Memory B cell (primary cell): ENCODE data around the gene ZNF544.

Source experiments
- ATAC-seq: fragments of 150-1000 bp; cut with Tn5 transposase; 2 replicates; pipeline ENCODE4 v1.10.0; 2021; ENCODE audit warnings: low read depth, mild to moderate bottlenecking, moderate library complexity
- DNase-seq, 2 donors: peaks; one replicate each; pipeline ENCODE4 v3.0.0; 2022; ENCODE audit warnings: low spot score in 2 of 2
- H3K27ac Mint-ChIP-seq: one replicate; pipeline ENCODE4 v1.8.0; 2022; ENCODE audit warnings: mild to moderate bottlenecking, moderate library complexity, mixed read lengths
- H3K27me3 Mint-ChIP-seq: one replicate; pipeline ENCODE4 v1.8.0; 2022; ENCODE audit warnings: mixed read lengths
- H3K36me3 Mint-ChIP-seq: one replicate; pipeline ENCODE4 v1.8.0; 2022; ENCODE audit warnings: mild to moderate bottlenecking, mixed read lengths
- H3K4me1 Mint-ChIP-seq: one replicate; pipeline ENCODE4 v1.8.0; 2022; ENCODE audit warnings: mixed read lengths
- H3K4me3 Mint-ChIP-seq: one replicate; pipeline ENCODE4 v1.8.0; 2022; ENCODE audit warnings: mild to moderate bottlenecking, moderate library complexity, mixed read lengths
- H3K9me3 Mint-ChIP-seq: one replicate; pipeline ENCODE4 v1.8.0; 2022; ENCODE audit warnings: mixed read lengths

Gene ZNF544

DNA sequence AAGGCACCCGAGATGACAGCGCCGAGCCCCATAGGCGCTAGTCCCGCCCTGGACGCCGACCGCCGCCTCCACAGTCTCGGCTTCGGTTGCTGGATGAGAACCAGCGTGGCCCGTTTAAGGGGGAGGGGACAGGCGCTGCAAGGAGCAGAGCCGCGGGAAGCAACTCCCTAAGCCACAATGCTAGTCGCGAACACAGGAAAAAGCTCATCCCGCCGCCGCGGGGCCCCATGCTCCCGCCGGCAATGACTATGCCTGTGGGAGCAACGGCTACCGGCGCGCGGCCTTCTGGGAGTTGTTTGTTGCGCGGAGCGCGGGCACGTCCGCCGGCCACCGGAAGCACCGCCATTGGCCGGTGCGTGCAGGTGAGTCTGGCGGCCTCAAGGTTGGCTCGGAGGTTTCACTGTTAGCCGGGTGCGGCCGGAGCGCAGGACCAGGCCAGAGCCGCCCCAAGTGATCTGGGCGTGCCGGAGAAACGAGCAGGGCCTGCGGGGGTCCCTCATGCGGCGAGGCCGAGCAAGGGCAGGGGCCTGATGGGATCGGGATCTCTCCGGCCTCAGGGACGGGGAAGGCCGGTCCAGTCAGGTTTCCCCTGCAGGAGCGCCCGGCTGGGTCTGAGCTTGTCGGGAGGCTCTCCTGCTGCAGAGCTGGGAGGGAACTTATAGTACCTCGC lies at the start of gene ZNF544:
ZNF544 (plus strand) TSS at position 330 of the 670 bp plus-strand sequence. CDS start 15,110 bp downstream, outside the sequence.
- peaks cover 19% of the 10 kb centered on the region for H3K4me1 Mint-ChIP-seq
- H3K4me3 Mint-ChIP-seq = peak within 1 kb of the TSS; percentile 96
- DNase-seq (peak; percentile 30 to 47), ATAC-seq (peak; percentile 83)
- H3K27ac Mint-ChIP-seq = peak within 1 kb of the TSS; percentile 76
- H3K9me3 Mint-ChIP-seq = peaks cover 22% of the 10 kb centered on the region
- peaks cover 40% of the 10 kb centered on the region for H3K36me3 Mint-ChIP-seq
- H3K27me3 Mint-ChIP-seq = no peaks in the 10 kb centered on the region

GRCh38 chr19:58181902-58182576 lies 46.7 kb upstream of the ZNF544 start:
- ATAC-seq = no peak
- peaks cover 10% of the 10 kb centered on the region for H3K9me3 Mint-ChIP-seq
- H3K36me3 Mint-ChIP-seq = peaks cover 41% of the 10 kb centered on the region

GRCh38 chr19:58182577-58182988 lies 46.1 kb upstream of the ZNF544 start:
- peaks cover 43% of the 10 kb centered on the region for H3K36me3 Mint-ChIP-seq
- H3K27me3 Mint-ChIP-seq = no peaks in the 10 kb centered on the region
- no peak for DNase-seq
- H3K9me3 Mint-ChIP-seq = peaks cover 10% of the 10 kb centered on the region
- H3K4me1 Mint-ChIP-seq = peaks cover 10% of the 10 kb centered on the region
- peak overlapping the region; percentile 88 for H3K4me3 Mint-ChIP-seq
- peak; percentile 74 for ATAC-seq
- H3K27ac Mint-ChIP-seq = peak overlapping the region; percentile 100

More at GRCh38 chr19:58181902-58182576, 46.7 kb upstream of the ZNF544 start:
- Mint-ChIP-seq H3K4me3 (peak overlapping the region; percentile 88), H3K27ac (peak overlapping the region; percentile 100), H3K27me3 (no peaks in the 10 kb centered on the region), H3K4me1 (peaks cover 10% of the 10 kb centered on the region)
- DNase-seq = peak; percentile 49 to 50

DNA sequence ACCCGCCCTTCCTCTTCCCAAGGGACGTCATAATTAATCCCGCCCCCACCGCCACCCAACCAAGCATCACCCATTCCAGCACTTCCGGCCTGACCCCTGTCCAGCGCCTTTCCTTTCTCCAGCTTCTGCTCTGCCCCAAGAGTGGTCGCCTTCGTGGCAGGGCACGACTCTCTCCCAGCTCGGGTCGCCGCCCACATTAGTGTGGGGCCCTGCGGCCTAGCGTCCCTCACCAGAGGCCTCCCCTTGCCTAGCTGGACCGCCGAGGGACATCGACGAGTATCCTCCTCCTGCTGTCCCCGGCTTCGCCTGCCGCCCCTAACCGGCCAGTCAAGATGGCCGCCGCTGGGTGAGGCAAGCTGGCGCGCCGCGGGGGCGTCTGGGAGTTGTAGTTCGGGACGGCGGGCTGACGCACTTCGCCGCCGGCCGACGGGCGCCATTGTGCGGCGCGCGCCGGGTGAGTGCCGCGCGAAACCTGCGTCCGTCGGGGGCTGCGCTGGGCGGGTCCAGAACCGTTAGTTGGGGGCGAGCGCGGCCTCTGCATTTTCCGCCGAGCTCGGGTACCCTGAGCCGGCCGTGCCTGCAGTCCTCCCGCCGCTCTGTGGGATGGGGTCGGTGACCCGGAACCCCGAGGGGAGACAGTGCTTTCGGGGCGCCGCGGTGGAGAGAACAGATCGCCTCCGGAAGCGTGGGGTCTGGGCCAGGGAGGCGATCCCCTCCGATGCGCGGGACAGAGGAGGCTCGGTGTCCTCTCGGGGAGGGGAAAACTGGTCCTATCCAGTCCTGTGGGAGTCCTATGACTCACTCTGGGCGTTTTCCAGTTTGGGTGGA lies 45.5 kb upstream of the ZNF544 start, which contains the start of gene ZNF274:
ZNF274 (plus strand) TSS at position 73 of the 828 bp plus-strand sequence. CDS start 905 bp downstream, outside the sequence.
- H3K27me3 Mint-ChIP-seq = no peaks in the 10 kb centered on the region
- peaks cover 8% of the 10 kb centered on the region for H3K9me3 Mint-ChIP-seq
- H3K36me3 Mint-ChIP-seq = peaks cover 44% of the 10 kb centered on the region
- H3K4me1 Mint-ChIP-seq = peaks cover 10% of the 10 kb centered on the region
- peak; percentile 87 for ATAC-seq
- peak within 1 kb of the TSS; percentile 88 for H3K4me3 Mint-ChIP-seq
- DNase-seq = peak; percentile 95 to 97
- H3K27ac Mint-ChIP-seq = peak within 1 kb of the TSS; percentile 100

- Mint-ChIP-seq H3K27me3 (no peaks in the 10 kb centered on the region), H3K4me1 (peaks cover 10% of the 10 kb centered on the region), H3K27ac (peak overlapping the region; percentile 100), H3K36me3 (peaks cover 47% of the 10 kb centered on the region), H3K4me3 (peak overlapping the region; percentile 88), H3K9me3 (peaks cover 8% of the 10 kb centered on the region)
- DNase-seq = no peak
- no peak for ATAC-seq
Observed at GRCh38 chr19:58183817-58184215, 44.9 kb upstream of the ZNF544 start.

DNA sequence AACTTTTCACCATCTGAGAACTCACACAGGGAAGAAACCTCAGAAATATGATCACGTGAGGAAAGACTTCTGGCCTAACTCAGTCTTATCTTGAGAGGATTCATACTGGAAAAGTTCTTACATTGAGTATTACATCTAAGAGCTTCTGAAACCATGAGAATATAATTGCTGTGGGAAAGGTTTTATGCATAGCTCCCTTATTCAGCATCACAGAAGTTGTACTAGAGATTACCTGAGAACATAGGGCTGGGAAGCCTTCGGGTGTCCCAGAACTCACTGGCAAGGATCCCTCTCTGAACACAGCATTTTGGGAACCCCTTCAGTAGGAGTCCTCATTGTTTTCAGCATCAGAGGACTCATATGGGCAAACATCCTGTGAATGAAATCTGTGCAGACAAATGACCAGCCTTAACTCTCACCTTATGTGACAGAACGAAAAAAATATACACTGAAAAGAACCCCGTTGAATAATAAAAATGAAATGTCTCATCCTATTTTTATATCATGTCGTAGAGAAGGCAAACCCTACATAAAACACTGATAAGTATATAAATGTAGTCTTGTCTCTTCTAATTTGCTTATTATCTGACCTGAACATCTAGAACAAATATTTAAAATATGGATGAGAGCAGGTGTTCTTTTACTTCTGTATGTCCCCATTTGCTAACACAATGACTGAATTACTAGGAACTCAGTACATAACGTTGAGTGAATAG lies 31.7 kb upstream of the ZNF544 start:
- H3K36me3 Mint-ChIP-seq = peaks cover 71% of the 10 kb centered on the region
- no peaks in the 10 kb centered on the region for H3K27me3 Mint-ChIP-seq
- ATAC-seq = no peak
- H3K4me1 Mint-ChIP-seq = no peaks in the 10 kb centered on the region
- H3K9me3 Mint-ChIP-seq = peaks cover 18% of the 10 kb centered on the region
- H3K4me3 Mint-ChIP-seq = no peak overlapping the region
- DNase-seq = no peak
- no peak overlapping the region for H3K27ac Mint-ChIP-seq

DNA sequence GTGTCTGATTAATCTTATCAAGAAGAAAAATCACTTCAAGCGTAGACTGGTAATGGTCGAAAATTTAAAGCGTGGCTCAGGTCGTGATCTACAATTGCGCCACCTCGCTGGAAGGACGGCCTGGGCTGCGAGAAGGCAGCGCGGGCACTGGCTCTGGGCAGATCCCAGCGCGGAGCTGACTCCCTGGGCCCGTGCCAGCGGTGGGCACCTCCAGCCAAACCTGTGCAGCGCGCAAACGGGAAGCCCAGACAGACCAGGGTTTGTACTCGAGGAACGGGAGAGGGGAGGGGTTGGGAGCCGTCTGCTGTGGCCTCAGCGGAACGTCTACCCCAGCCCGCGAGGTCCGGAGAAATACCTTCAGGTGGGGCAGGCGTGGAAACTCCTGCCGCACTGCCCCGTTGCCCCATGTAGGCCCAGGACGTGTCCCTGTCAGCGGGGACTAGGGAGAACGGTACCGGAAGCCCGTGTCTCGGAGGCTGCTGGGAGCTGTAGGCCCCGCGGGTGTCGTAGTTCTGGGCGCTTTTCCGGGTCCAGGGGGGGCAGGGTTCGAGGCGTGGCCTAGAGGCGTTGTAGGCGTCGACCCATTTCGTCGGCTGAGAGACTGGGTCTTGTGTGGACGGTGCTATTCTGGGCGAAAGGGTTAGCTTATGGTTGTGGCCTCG lies 24.8 kb upstream of the ZNF544 start:
- ATAC-seq (no peak), DNase-seq (no peak)
- peaks cover 30% of the 10 kb centered on the region for H3K9me3 Mint-ChIP-seq
- H3K4me3 Mint-ChIP-seq = no peak overlapping the region
- no peak overlapping the region for H3K27ac Mint-ChIP-seq
- no peaks in the 10 kb centered on the region for H3K4me1 Mint-ChIP-seq
- peaks cover 79% of the 10 kb centered on the region for H3K36me3 Mint-ChIP-seq
- no peaks in the 10 kb centered on the region for H3K27me3 Mint-ChIP-seq

DNA sequence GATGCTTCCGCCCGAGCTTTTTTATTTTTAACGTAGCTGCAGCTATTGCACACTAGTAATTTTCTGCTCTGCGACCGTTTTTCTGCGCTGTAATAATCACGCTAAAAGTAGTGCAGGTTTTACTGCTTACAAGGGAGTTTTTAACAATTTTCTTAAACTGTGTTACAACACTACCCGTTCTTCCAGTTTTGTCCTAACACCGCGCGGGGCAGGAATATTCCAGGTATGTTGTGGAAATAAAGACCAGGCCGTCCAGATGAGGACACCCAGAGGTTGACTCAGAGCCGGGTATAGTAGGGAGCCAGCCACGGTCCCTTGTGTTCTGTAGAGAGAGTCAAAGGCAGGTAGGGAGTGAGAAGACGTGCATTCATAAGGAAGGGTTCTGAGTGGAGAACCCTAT lies 24.1 kb upstream of the ZNF544 start:
- no peak overlapping the region for H3K27ac Mint-ChIP-seq
- H3K4me1 Mint-ChIP-seq = no peaks in the 10 kb centered on the region
- DNase-seq (no peak), ATAC-seq (no peak)
- no peak overlapping the region for H3K4me3 Mint-ChIP-seq
- peaks cover 82% of the 10 kb centered on the region for H3K36me3 Mint-ChIP-seq
- no peaks in the 10 kb centered on the region for H3K27me3 Mint-ChIP-seq
- peaks cover 33% of the 10 kb centered on the region for H3K9me3 Mint-ChIP-seq

DNA sequence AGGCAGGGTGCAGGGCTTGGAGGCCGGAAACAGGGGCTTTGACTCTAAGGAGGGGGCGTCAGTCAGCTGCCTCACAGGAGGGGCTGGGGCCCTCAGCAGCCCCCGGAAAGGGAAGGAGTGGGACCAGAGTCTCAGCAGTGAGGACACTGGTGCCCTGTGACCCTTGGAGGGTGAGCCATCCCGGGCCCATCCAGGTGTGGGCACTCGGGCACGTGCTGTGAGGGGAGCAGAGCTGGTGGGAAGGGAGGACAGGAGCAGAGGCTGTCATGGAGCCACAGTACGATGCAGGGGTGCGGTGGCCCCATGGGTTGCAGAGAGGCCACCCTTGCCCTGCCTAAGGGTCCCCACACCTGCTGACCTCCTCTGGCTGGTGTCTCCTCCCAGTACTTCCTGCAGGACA lies 19.1 kb upstream of the ZNF544 start:
- DNase-seq = no peak
- no peaks in the 10 kb centered on the region for H3K27me3 Mint-ChIP-seq
- peaks cover 82% of the 10 kb centered on the region for H3K36me3 Mint-ChIP-seq
- no peak overlapping the region for H3K27ac Mint-ChIP-seq
- H3K4me3 Mint-ChIP-seq = no peak overlapping the region
- H3K4me1 Mint-ChIP-seq = no peaks in the 10 kb centered on the region
- no peak for ATAC-seq
- H3K9me3 Mint-ChIP-seq = peaks cover 31% of the 10 kb centered on the region

- peaks cover 24% of the 10 kb centered on the region for H3K9me3 Mint-ChIP-seq
- H3K4me1 Mint-ChIP-seq = no peaks in the 10 kb centered on the region
- ATAC-seq (no peak), DNase-seq (no peak)
- H3K27me3 Mint-ChIP-seq = no peaks in the 10 kb centered on the region
- H3K27ac Mint-ChIP-seq = no peak overlapping the region
- H3K36me3 Mint-ChIP-seq = peaks cover 55% of the 10 kb centered on the region
- no peak overlapping the region for H3K4me3 Mint-ChIP-seq
Observed at GRCh38 chr19:58212336-58213074, 16.2 kb upstream of the ZNF544 start.

DNA sequence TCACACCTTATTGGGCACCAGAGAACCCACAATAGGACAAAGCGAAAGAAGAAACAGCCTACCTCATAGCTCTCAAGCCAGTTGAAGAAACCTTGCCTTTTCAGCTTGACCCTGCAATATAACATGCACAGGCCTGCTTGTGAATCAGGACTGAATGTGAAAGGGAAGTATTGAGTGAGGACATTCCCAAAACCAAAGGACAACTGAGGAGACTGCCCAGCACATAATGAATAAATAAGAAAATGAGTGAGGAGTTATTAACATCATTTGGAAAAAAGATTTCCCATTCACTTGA lies 15.7 kb upstream of the ZNF544 start:
- Mint-ChIP-seq H3K27ac (no peak overlapping the region), H3K4me3 (no peak overlapping the region), H3K9me3 (peaks cover 18% of the 10 kb centered on the region), H3K4me1 (no peaks in the 10 kb centered on the region), H3K36me3 (peaks cover 50% of the 10 kb centered on the region), H3K27me3 (no peaks in the 10 kb centered on the region)
- ATAC-seq (no peak), DNase-seq (no peak)

- no peaks in the 10 kb centered on the region for H3K4me1 Mint-ChIP-seq
- no peak overlapping the region for H3K4me3 Mint-ChIP-seq
- no peak for ATAC-seq
- peaks cover 15% of the 10 kb centered on the region for H3K36me3 Mint-ChIP-seq
- peaks cover 11% of the 10 kb centered on the region for H3K9me3 Mint-ChIP-seq
- H3K27ac Mint-ChIP-seq = no peak overlapping the region
- peaks cover 2% of the 10 kb centered on the region for H3K27me3 Mint-ChIP-seq
- no peak for DNase-seq
Observed at GRCh38 chr19:58217069-58217481, 11.6 kb upstream of the ZNF544 start.
